Ovary (tissue), 3 donors: ENCODE measurements around the gene APBA2.

Source experiments
- CTCF ChIP-seq, 3 donors: fragments of 450-650 bp in 2 of 3; fragments of 200-600 bp in 1 of 3; IDR thresholded peaks; one replicate each; pipeline versions ENCODE4 v1.5.1 to v1.8.0; 2016 to 2022; ENCODE audit warnings: antibody characterized with exemption in 3 of 3, mild to moderate bottlenecking in 1 of 3
- EP300 ChIP-seq: sonication (generic); formaldehyde crosslinking; IDR thresholded peaks from one replicate; pipeline ENCODE4 v1.6.1; 2017; ENCODE audit warnings: antibody characterized with exemption
- POLR2A ChIP-seq: fragments of 450-650 bp; IDR thresholded peaks from one replicate; pipeline ENCODE4 v1.6.1; 2017; ENCODE audit warnings: antibody characterized with exemption, mild to moderate bottlenecking, moderate library complexity
- donor health status: DM: no; HTN: no; CAD: no.

- TF ChIP-seq CTCF (IDR thresholded peaks at IDR 0.05) (no peak), EP300 (no peak), POLR2A (no peak)
These were observed 50.7 kb downstream of the APBA2 start for GRCh38 chr15:28936481-28936881.
